HepG2 (cell line): ENCODE data around the gene COQ4. TPM values are rescaled to one million over a fixed set of nuclear protein-coding genes. Genes with fewer than 3 reads are reported as not detected.
A peak's percentile ranks its signal among the peaks of the same experiment; 100 is the strongest.

Experiments used
- ATF2 ChIP-seq: sonication (generic); formaldehyde crosslinking; IDR thresholded peaks from 2 replicates; pipeline ENCODE4 v1.4.0; 2020; ENCODE audit warnings: missing genetic modification reagents
- ELF3 ChIP-seq: IDR thresholded peaks from 2 replicates; pipeline ENCODE4 v1.6.1; 2016; ENCODE audit warnings: missing genetic modification reagents, missing compliant biosample characterization
- MTF2 ChIP-seq: sonication (generic); formaldehyde crosslinking; IDR thresholded peaks from 2 replicates; pipeline ENCODE4 v1.5.0; 2020; ENCODE audit warnings: missing genetic modification reagents, borderline replicate concordance
- NFKB2 ChIP-seq: sonication (generic); formaldehyde crosslinking; IDR thresholded peaks from 2 replicates; pipeline ENCODE4 v1.4.0; 2020; ENCODE audit warnings: missing genetic modification reagents, borderline replicate concordance
- NR2F6 ChIP-seq, 2 experiments: IDR thresholded peaks; 2 replicates each; pipeline ENCODE4 v1.6.1; 2016; ENCODE audit warnings: antibody characterized with exemption in 1 of 2, mild to moderate bottlenecking in 1 of 2
- POLR2AphosphoS2 ChIP-seq: IDR thresholded peaks from 2 replicates; pipeline ENCODE4 v1.6.1; 2011; ENCODE audit warnings: low read depth, low read length, improper control_type of control experiment
- POLR2AphosphoS5 ChIP-seq: IDR thresholded peaks from 2 replicates; pipeline ENCODE4 v1.6.1; 2012; ENCODE audit warnings: low read depth, low read length
- SPEN ChIP-seq: sonication (generic); formaldehyde crosslinking; IDR thresholded peaks from 2 replicates; pipeline ENCODE4 v1.5.1; 2020; ENCODE audit warnings: low read depth, mild to moderate bottlenecking, missing genetic modification reagents
- SYNCRIP ChIP-seq: fragments of 200-400 bp; formaldehyde crosslinking; IDR thresholded peaks from 2 replicates; pipeline ENCODE4 v1.6.1; 2018; ENCODE audit warnings: mild to moderate bottlenecking, low read depth, low read length; ENCODE audit not compliant: insufficient read depth
- TBL1XR1 ChIP-seq: fragments of 150-350 bp; IDR thresholded peaks from 2 replicates; pipeline ENCODE4 v1.6.1; 2014; ENCODE audit warnings: borderline replicate concordance, low read length; ENCODE audit not compliant: partially characterized antibody
- TBP ChIP-seq: sonication (generic); formaldehyde crosslinking; IDR thresholded peaks from 2 replicates; pipeline ENCODE4 v1.5.0; 2020; ENCODE audit warnings: missing genetic modification reagents
- YY1 ChIP-seq: IDR thresholded peaks from 2 replicates; pipeline ENCODE4 v1.6.1; 2011; ENCODE audit warnings: low read length, low read depth, moderate library complexity, mild to moderate bottlenecking; ENCODE audit not compliant: insufficient read depth, insufficient replicate concordance
- ZNF12 ChIP-seq: sonication (generic); formaldehyde crosslinking; IDR thresholded peaks from 2 replicates; pipeline ENCODE4 v1.5.0; 2020; ENCODE audit warnings: missing genetic modification reagents
- ZNF318 ChIP-seq: sonication (generic); formaldehyde crosslinking; IDR thresholded peaks from 2 replicates; pipeline ENCODE4 v1.4.0; 2020; ENCODE audit warnings: mild to moderate bottlenecking, missing genetic modification reagents
- ZNF383 ChIP-seq: sonication (generic); formaldehyde crosslinking; IDR thresholded peaks from 2 replicates; pipeline ENCODE4 v1.4.0; 2020; ENCODE audit warnings: missing genetic modification reagents, mild to moderate bottlenecking, borderline replicate concordance
- ZNF512B ChIP-seq: sonication (generic); formaldehyde crosslinking; IDR thresholded peaks from 2 replicates; pipeline ENCODE4 v1.5.1; 2020; ENCODE audit warnings: missing genetic modification reagents, mild to moderate bottlenecking, borderline replicate concordance
- ZNF557 ChIP-seq: sonication (generic); formaldehyde crosslinking; IDR thresholded peaks from 2 replicates; pipeline ENCODE4 v1.4.0; 2020; ENCODE audit warnings: missing genetic modification reagents
- ZNF850 ChIP-seq: sonication (generic); formaldehyde crosslinking; conservative IDR thresholded peaks from 2 replicates; pipeline ENCODE4 v1.9.0; 2021; ENCODE audit warnings: mild to moderate bottlenecking, missing genetic modification reagents
- polyA plus RNA-seq, 8 experiments: library from polyadenylated mRNA; depleted of rRNA in 3 of 8; stranded (reverse) in 7 of 8; unstranded in 1 of 8; fragments of >200 nt; fragmentation: Illumina TruSeq in 4 of 8; extraction: Trizol in 4 of 8; gene quantifications; 2 replicates each; pipeline versions ENCODE4 v1.2.1 to v1.2.3, GENCODE V29; 2011 to 2016; ENCODE audit warnings: low read depth in 4 of 8, missing spikeins in 1 of 8, mixed read lengths in 1 of 8; ENCODE audit not compliant: insufficient read depth in 1 of 8
- total RNA-seq, 5 experiments: library from RNA; depleted of rRNA; stranded (reverse); fragments of >200 nt; fragmentation: Illumina TruSeq; extraction: Trizol; gene quantifications; 2 replicates each; pipeline ENCODE4 v1.2.3, GENCODE V29; 2016; ENCODE audit warnings: low read depth in 1 of 5

The COQ4 gene
- total and polyA plus RNA-seq, 2 of the 13 experiments (the other 11 are each of a cell fraction or from before 2014, with no cell fraction given) = 26.1 to 36.0 TPM

- TF ChIP-seq ZNF318 (no peak), YY1 (peak; percentile 67), POLR2AphosphoS5 (peak; percentile 97), SPEN (CRISPR knock-in tag) (no peak; the same call in 1 of the 2 replicates), ELF3 (CRISPR knock-in tag) (0 out of 2 replicates have a peak, but pooled peaks have one; percentile 13), MTF2 (no peak), ZNF557 (no peak), POLR2AphosphoS2 (no peak), ZNF383 (CRISPR knock-in tag) (no peak), ZNF512B (CRISPR knock-in tag) (no peak), ATF2 (no peak; the same call in 1 of the 2 replicates), NFKB2 (CRISPR knock-in tag) (peak; percentile 38; the same call in 1 of the 2 replicates), SYNCRIP (no peak), ZNF12 (CRISPR knock-in tag) (no peak), TBL1XR1 (no peak), TBP (CRISPR knock-in tag) (no peak), ZNF850 (no peak), NR2F6 (IDR thresholded peaks at IDR 0.05) (peak; percentile 89), NR2F6 (CRISPR knock-in tag; IDR thresholded peaks at IDR 0.05) (peak; percentile 91)
Measured at GRCh38 chr9:128276008-128276573, 46.5 kb upstream of the COQ4 start, which contains the start of gene SWI5 (continued).
